Caki2 (cell line): ENCODE data around the gene STOML1. TPM values are rescaled to one million over a fixed set of nuclear protein-coding genes. Genes with fewer than 3 reads are reported as not detected.

Source experiments
- total RNA-seq: library from RNA; depleted of rRNA; stranded (reverse); fragments of >200 nt; shearing (Covaris generic); gene quantifications from 2 replicates; pipeline ENCODE4 v1.2.3, GENCODE V29; 2014; ENCODE audit warnings: low replicate concordance; rRNA removed

The STOML1 gene
- total RNA-seq, 1 experiment from 2014 or later: 24.1 TPM

Other genes starting within 250 kb of the STOML1 start
- gene INSYN1, start 238.9 kb downstream of the STOML1 start, total RNA-seq: not detected in 2 replicates
- gene TBC1D21, start 118.7 kb downstream of the STOML1 start, total RNA-seq: not detected in 2 replicates
- gene LOXL1, start 65.8 kb downstream of the STOML1 start, total RNA-seq: 22.7 and 27.1 TPM in 2 replicates
- 20.6 and 22.2 TPM in 2 replicates for gene PML, start 2.4 kb upstream of the STOML1 start, total RNA-seq
- gene GOLGA6A, start 90.3 kb upstream of the STOML1 start, total RNA-seq: 1.0 TPM in 1 of 2 replicates, not detected in the other
- 0.23 and 1.4 TPM in 2 replicates for gene ISLR2, start 138.3 kb upstream of the STOML1 start, total RNA-seq
- not detected in 2 replicates for gene ISLR, start 181.4 kb upstream of the STOML1 start, total RNA-seq
- gene STRA6, start 210.5 kb upstream of the STOML1 start, total RNA-seq: 14.9 and 17.7 TPM in 2 replicates
- gene CCDC33, start 244.0 kb upstream of the STOML1 start, total RNA-seq: 0.84 and 2.6 TPM in 2 replicates